NCI-H2227 (cell line): ENCODE data around the gene USP9Y.
"Not testable (repeated sequence)": the region's sequence is repeated elsewhere in the genome, so short reads cannot be mapped to it uniquely, and the experiment has no call there.

ENCODE experiments used
- DNase-seq: peaks from one replicate; lab custom pipeline; 2025; ENCODE audit not compliant: unreplicated experiment; lab: John Stamatoyannopoulos, UW

The USP9Y gene, protein sequence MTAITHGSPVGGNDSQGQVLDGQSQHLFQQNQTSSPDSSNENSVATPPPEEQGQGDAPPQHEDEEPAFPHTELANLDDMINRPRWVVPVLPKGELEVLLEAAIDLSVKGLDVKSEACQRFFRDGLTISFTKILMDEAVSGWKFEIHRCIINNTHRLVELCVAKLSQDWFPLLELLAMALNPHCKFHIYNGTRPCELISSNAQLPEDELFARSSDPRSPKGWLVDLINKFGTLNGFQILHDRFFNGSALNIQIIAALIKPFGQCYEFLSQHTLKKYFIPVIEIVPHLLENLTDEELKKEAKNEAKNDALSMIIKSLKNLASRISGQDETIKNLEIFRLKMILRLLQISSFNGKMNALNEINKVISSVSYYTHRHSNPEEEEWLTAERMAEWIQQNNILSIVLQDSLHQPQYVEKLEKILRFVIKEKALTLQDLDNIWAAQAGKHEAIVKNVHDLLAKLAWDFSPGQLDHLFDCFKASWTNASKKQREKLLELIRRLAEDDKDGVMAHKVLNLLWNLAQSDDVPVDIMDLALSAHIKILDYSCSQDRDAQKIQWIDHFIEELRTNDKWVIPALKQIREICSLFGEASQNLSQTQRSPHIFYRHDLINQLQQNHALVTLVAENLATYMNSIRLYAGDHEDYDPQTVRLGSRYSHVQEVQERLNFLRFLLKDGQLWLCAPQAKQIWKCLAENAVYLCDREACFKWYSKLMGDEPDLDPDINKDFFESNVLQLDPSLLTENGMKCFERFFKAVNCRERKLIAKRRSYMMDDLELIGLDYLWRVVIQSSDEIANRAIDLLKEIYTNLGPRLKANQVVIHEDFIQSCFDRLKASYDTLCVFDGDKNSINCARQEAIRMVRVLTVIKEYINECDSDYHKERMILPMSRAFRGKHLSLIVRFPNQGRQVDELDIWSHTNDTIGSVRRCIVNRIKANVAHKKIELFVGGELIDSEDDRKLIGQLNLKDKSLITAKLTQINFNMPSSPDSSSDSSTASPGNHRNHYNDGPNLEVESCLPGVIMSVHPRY (N-terminal part only)

DNA sequence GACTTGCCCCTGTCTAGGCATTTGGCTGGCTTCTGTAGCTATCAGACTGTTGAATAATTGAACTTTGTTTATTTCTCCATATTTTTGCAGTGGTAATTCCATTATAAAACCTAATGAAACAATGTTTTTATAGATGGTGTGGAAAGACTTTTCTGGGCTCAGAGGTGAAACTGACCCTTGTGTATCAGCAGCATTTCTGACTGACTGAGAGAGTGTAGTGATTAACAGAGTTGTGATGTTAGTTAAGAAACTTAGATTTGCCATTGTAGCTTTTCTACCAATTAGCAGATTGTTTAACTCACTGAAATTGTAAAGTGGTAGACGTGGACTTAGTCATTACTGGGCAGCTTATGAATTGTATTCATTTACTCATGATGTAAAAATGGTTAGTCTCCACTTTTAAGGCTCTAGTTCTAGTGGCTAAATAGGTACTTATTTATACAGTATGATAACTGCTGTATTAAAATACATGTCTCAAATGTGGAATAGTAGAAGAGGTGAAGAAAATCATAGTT lies at the start of gene USP9Y:
Gene USP9Y (plus strand): TSS at position 51 of the 515 bp plus-strand sequence. CDS start 8,217 bp downstream, outside the sequence.
- DNase-seq = no peak

DNA sequence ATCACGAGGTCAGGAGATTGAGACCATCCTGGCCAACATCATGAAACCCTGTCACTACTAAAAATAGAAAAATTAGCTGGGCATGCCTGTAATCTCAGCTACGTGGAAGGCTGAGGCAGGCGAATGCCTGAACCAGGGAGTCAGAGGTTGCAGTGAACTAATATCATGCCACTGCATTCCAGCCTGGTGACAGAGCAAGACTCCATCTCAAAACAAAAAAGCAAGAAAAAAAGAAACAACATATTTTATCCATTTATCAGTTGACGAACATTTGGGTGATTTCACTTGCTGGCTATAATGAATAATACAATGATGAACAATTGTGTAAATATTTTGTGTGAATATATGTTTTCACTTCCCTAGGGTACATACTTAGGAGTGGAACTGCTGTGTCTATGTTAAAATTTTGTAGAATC lies 49.4 kb upstream of the USP9Y start:
- DNase-seq = no peak

DNA sequence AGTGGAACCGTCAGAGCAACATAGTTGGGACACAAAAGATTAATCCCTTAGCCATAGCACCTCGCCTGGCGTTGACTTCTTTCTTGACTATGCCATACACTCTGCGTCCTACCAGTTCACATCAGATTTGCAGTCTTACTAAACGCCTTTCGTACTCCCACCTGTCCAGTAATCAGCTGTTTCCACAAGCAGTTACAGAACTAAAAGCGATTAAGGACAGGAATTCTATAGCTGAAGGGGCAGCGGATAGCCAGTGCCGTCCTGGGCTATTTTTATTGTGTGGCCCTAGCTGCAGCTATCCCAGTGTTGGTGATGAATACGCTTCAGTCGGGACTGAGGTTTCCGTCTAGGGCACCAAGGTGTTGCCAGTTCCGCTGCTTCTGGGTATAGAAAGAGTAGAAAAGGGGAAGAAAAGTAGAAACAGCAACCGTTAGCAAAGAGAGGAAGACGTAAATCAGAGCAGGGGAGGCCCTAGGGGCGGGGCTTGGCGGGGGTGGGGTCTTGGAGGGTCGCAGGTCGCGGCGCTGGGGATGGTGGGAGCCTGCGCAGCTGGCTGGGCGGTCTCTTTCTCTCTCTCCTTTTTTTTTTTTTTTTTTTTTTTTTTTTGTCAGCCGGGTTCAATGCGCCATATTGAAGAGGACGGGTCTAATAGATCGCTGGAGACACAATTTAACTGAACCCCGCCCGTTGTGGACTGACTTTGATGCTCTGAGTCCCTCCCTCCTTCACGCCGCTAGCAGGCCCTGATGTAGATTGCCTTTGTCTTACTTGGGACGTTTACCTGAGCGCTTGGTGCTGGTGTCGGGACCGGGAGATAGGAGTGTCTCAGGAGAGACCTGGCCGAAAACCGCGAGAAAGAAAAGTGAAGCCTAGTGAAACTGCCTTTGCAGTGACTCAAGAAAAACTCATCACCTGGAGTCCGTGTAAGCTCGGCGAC lies 39.0 kb upstream of the USP9Y start:
- no peak for DNase-seq

DNA sequence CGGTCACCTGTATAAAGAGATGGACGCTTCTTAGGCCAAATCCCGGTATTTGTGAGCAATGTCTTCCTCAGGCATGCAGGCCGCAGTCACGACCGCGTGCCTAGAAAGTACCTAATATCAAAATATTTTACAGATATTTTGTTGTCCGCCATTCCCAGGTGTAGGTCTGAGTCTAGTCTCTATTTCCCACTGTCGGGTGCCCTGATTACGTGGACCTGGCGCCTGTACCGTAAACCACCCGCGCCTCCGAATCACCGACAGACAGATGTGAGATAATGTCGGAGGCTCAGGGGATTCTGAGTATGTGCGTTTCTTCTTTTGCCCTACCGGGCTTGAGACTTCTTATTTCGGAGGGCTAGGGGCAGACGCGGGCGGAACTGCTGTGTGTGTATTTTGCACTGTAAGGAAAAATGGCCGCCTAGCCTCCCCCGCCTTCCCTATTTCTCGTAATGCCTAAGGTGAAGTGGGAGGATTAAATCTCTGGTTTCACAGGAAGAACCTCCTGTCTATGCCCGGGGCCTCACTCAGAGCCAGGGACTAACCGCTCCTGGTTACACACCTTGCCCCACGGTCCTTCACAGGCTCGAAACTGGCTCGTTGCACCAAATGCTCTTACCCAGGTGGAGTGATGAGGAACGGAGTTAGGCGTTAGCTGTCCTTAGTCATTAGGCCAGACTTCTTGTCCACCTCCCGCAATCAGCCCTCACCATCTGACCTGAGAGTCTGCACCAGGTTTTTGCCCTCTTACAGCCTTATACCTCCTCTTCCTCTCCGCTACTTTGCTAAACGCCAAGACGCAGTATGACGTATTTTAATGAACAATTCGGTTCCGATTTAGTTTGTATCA lies 38.1 kb upstream of the USP9Y start:
- DNase-seq = no peak

DNA sequence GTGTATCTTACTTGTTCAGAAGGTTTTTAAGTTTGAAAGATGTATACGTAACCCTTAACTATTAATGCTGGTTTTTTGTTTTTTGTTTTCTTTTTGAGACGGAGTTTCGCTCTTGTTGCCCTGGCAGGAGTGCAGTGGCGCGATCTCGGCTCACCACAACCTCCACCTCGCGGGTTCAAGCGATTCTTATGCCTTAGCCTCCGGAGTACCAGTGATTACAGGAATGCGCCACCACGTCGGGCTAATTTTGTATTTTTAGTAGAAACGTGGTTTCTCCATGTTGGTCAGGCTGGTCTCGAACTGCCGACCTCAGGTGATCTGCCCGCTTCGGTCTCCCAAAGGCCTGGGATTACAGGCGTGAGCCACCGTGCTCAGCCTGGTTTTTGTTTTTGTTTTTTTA lies 37.2 kb upstream of the USP9Y start:
- not testable (repeated sequence) for DNase-seq

DNA sequence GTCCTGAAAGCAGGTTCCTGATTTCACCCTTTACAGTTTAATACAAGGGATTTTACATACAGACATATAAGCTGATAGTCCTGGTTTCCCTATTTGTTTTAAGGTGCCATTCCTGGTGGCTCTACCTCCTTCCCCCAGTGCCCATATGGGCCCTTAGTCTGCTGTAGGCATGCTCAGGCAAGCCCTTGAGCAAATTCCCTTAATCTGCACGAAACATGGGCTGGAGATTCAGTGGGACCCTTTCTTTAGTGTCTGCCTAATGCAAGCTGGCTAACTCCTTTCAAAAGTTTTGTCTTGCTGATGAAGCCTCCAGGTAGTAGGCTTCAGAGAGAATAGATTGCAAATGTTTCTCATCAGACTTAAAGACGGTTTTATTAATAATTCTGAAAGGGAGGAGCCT lies 22.9 kb upstream of the USP9Y start:
- DNase-seq = no peak

DNA sequence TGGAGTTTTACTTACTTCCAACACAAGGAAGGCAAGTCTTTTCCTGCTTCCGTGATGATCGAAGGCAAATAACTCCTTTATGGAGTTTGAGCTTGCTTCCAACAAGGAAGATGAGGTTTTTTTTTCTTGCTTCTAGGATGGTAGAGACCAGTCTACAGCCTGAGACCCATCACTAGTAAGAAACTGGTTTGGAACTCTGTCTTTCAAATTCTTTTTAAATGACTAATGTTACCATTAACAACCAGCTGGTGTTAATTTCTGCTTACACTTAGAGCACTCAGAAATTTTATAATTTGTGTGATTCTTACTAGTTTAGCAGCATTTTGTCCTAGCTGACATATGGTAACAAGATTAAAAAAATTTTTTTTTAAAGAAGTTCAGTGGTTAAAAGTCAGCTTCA lies 19.5 kb upstream of the USP9Y start:
- no peak for DNase-seq

DNA sequence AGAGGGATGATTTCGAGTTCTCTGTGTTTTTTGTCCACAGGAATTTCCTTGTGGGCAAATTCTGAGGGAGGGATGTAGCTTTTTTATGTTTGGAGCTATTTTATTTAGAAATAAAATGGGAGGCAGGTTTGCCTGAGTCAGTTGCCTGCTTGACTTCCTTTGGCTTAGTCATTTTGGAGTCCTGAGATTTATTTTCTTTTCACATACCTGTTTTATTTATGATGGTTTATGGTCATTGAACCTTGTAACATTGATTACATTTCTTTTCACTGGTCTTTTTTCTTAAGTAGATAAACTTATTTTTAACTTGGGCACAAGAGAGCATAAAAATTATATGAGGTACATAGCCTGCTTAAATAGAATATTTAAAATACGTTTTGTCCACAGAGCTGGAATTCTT lies 12.7 kb upstream of the USP9Y start:
- no peak for DNase-seq

DNA sequence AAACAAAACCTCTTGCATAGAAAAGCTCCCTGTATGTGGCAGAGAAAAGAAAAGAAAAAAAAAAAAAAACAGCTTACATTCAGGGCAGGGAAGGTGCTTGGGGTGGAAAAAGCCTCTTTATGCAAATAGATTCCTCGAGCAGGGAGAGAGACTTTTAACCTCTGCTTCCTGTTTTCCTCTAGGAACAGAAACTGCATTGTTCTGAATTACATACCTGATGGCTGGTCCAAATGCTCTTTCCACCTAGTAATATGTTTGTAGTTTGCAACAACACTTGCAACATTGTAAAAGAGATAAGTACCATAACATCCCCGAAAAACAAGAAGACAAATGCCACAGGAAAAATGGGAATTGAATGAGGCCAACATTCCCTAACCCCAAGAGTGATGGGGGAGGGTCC lies 944 bp upstream of the USP9Y start:
- DNase-seq = no peak

DNA sequence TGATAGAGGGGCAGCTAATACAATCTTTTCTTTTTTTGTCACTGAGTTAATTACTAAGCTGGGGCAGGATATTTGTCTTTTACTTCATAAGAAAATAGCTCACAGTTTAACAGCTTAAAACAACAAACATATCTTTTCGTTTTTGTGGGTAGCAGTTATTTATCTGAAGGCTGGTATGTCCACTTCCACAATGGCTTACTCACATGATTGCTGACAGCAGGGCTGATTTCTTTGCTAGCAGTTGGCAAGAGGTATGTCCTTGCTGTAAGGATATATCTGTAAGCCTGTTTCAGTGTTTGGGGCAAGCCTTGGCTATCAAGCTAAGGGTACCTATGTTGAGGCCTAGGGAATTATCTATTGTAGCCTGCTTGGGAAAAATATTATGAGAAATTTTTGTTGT lies 1.1 kb downstream of the USP9Y start:
- no peak for DNase-seq

DNA sequence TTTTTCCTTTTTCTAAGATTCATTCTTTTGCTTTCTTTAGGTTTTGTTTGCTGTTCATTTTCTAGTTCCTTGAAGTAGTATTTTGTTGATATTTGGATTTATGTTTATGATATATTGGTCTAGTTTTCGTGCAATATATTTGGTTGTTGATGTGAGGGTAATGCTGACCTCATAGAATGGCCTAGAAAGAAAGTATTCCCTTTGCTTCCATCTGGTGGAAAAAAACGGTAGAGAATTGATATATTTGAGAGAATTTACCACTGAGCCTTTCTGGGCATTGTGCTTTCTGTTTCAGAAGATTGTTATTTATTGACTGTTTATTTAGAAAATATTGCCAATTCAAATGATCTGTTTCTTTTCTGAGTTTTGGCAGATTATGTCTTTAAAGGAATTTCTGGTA lies 9.4 kb downstream of the USP9Y start:
- DNase-seq = no peak

DNA sequence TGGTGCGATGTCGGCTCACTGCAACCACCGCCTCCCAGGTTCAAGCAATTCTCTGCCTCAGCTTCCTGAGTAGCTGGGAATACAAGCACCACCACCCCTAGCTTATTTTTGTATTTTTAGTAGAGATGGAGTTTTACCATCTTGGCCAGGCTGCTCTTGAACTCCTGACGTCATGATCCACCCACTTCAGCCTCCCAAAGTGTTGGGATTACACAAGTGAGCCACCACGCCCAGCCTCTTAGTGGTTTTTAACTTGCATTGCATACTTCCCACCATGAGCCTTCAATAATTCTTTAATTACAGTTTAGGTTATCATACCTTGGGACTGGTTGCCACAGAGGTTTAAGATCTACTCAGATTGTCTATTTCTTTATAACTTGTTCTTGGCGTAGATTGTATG lies 14.3 kb downstream of the USP9Y start:
- no peak for DNase-seq

DNA sequence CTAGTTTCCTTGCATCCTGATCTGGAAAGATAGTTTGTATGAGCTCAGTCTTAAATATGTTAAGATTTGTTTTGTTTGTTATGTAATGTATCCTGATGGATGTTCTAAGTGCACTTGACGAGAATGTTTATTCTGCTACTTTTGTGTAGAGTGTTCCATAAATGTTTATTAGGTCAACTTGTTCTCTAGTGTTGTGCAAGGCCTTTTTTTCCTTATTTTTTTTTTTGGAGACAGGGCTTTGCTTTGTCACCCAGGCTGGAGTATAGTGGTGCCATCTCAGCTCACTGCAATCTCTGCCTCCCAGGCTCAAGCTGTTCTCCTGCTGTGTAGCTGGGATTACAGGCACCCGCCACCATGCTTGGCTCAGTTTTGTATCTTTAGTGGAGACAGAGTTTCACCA lies 28.7 kb downstream of the USP9Y start:
- DNase-seq = no peak

DNA sequence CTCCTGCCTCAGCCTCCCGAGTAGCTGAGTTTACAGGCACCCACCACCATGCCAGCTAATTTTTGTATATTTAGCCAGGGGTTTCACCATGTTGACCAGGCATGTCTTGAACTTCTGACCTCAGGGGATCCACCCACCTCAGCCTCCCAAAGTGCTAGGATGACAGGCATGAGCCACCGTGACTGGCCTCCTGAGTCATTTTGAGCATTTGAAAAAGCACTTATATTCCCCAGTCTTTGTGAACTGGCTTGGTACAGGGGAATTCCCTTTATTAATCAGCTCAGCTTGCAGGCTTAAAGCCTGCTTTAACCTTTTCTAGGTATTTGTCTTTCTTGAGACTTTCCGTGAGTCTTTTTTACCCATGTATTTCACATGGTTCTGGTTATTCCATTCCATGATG lies 32.6 kb downstream of the USP9Y start:
- no peak for DNase-seq

DNA sequence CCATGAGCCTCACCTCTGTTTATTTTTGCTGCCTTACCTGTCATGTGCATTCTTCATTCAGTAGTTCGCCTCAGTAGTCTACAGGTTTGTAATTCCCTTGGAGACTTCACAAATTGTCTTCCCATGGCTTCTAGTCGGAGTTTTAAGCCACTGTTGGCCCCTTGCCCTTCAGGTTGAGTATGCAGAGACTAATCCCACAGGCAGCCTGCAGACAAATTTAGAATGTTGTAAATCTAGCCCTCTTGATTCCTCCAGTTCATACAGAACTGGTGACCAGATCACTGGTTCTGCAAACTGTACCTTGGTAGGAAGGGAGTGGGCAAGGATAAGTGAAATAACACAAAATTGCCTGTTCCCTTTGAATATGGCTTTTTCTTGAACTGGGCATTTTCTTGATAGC lies 33.0 kb downstream of the USP9Y start:
- no peak for DNase-seq

DNA sequence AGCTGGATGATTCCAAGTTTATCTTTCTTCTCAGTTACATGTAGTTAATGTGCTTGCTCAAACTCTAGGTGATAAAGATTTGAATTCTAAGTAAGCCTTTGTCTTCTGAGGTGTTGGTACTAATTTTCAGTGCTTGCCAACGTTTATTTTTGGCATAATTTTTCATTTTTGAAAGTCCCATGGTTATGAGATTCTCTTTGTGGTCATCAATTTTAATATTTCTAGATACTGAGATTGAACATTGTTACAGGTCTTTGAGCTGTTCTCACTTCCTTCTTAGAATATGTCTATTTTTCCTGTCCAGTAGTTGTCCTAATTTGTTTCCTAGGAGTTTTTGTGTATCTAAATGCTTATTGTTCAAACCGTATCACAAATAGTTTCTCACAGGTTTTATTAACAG lies 40.4 kb downstream of the USP9Y start:
- DNase-seq = no peak

DNA sequence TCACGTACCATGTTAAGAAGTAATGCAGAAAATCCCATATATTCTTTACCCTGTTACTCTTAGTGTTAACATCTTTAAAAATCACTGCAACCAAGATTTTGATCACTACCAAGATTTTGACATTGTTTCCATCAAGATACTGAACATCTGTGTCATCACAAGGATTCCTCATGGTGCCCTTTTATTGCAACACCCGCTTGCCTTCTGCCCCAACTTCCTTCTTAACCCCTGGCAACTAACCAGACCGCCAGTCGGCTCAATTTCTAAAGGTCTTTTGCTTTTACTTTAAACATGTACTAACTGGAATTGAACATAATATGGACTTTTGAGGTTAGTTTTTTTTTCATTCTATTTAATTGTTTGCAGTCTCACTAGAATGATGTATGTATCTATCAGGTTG lies 41.7 kb downstream of the USP9Y start:
- DNase-seq = no peak

DNA sequence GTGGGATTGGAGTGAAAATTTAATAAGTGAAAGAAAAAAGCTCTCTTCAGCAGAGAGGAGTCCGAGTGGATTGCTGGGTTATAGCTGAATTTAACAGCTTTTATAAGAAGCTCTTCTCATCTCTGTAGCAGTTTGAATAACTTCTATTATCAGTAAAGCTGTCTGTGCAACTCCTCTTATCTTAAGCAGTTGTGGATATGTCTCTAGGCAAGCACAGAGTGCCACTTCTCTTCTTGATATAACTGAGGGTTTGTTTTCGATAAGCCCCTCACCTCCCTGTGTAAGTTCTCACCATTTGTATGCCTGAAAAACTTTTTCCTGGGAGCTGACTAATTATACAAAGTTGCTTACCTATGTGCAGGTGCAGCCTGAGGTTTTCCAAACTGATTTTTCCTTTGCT lies 43.1 kb downstream of the USP9Y start:
- no peak for DNase-seq

DNA sequence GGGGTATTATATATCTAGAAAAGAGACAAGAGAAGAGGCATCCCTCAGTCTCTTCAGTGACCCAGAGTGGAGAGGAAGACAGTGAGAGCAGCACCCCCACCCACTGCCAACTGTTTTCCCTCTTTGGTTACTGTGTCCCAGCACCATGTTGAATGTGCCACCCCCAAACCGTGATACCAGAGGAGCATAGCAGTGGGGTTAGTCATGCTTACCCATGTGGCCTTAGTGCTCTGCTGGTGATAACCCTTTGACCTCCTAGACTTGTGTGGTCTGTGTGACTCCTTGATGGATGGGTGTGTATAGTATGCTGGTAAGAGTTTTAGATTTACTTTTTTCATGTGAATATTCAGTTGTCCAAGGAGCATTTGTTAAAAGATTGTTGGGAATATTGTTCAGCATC lies 48.3 kb downstream of the USP9Y start:
- no peak for DNase-seq

DNA sequence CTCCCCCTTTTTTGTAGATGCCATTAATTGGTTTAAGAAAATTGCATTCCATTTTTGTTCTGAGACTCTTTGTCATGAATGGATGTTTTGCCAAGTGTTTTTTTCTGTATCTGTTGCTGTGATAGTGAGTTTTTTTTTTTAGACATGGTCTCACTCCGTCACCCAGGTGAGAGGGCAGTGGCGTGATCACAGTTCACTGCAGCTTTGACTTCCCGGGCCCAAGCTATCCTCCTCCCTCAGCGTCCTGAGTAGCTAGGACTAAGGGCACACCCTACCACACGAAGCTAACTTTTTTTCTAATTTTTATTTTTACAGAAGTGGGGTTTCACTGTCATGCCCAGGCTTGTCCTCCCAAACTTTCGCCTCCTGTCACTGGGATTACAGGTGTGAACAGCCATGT lies 51.8 kb downstream of the USP9Y start:
- no peak for DNase-seq
